Ammon's horn (tissue), 1 donor: ENCODE data around the gene NFKB2.

Source experiments
- DNase-seq: peaks from one replicate; pipeline ENCODE4 v3.0.0-alpha.2; 2016; ENCODE audit warnings: low spot score

NFKB2 gene

GRCh38 chr10:102394801-102395399 lies 605 bp upstream of the NFKB2 start:
- DNase-seq, result no peak

GRCh38 chr10:102396317-102396650 lies 779 bp downstream of the NFKB2 start:
- DNase-seq, result no peak

GRCh38 chr10:102396730-102397151 lies 1.2 kb downstream of the NFKB2 start:
- no peak for DNase-seq

- no peak for DNase-seq
These were observed 2.0 kb downstream of the NFKB2 start for GRCh38 chr10:102397222-102398171.

- DNase-seq, result no peak
These were observed 2.9 kb downstream of the NFKB2 start for GRCh38 chr10:102398172-102399020.

- peak; percentile 94 for DNase-seq
These were observed 3.9 kb downstream of the NFKB2 start for GRCh38 chr10:102399217-102400021.

- no peak for DNase-seq
These were observed 4.6 kb downstream of the NFKB2 start for GRCh38 chr10:102400076-102400475.

- no peak for DNase-seq
These were observed 5.3 kb downstream of the NFKB2 start for GRCh38 chr10:102400598-102401341.

GRCh38 chr10:102401342-102401654 lies 5.8 kb downstream of the NFKB2 start:
- DNase-seq, result no peak

GRCh38 chr10:102401735-102402511 lies 6.4 kb downstream of the NFKB2 start:
- no peak for DNase-seq

- DNase-seq, result no peak
These were observed 7.0 kb downstream of the NFKB2 start for GRCh38 chr10:102402512-102402896.

- no peak for DNase-seq
These were observed 7.6 kb downstream of the NFKB2 start for GRCh38 chr10:102403115-102403514.

- no peak for DNase-seq
These were observed 9.0 kb downstream of the NFKB2 start for GRCh38 chr10:102404361-102405107.

GRCh38 chr10:102405108-102405571 lies 9.6 kb downstream of the NFKB2 start:
- DNase-seq, result no peak

GRCh38 chr10:102405632-102406031 lies 10.1 kb downstream of the NFKB2 start:
- DNase-seq, result no peak

- no peak for DNase-seq
These were observed 11.3 kb downstream of the NFKB2 start for GRCh38 chr10:102406815-102407214.

GRCh38 chr10:102407425-102408130 lies 12.1 kb downstream of the NFKB2 start:
- no peak for DNase-seq

- no peak for DNase-seq
These were observed 12.7 kb downstream of the NFKB2 start for GRCh38 chr10:102408131-102408727.
